GM21381 (cell line): ENCODE results near the gene STAT1.

ENCODE experiments used
- ATAC-seq: cut with Tn5 transposase; IDR thresholded peaks from one replicate; pipeline ENCODE4 v1.9.1; 2021; ENCODE audit warnings: mild to moderate bottlenecking, moderate library complexity; ENCODE audit not compliant: unreplicated experiment

The STAT1 gene

DNA sequence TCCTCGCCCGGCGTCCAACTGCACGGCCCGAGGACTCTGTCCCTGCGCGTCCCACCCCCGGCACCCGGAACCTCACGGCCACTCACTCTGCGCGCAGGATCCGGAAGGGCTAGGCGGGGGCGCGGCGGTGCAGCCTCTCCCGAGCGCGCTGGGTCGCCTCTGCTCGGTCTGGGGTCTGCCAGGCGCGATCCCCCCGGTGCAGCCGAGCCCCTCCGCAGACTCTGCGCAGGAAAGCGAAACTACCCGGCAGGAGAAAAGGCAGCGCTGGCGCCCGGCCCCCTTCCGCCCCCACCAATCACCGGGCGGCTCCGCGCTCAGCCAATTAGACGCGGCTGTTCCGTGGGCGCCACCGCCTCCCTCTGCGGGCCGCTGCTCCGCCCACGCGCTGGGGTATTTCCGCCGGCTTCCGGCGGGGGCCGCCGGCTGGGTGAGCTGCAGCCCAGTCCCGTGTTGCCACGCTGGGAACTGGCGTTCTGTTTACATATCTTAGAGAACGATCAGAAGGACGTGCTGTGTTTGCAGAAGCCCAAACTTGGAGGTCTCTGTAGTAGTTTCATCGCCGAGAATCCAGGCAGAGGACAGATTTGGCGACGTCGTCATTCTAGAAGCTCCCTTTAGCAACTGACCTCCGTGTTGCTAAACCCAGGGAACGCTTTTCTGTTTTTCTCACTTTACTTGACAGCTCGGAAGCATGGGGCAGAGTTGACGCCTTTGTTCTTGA, at the start of gene STAT1:
Gene STAT1, minus strand, starts transcription at position 240 of the 721 bp plus-strand sequence. CDS start 4,168 bp downstream, outside the sequence.
- peak; percentile 81 for ATAC-seq

DNA sequence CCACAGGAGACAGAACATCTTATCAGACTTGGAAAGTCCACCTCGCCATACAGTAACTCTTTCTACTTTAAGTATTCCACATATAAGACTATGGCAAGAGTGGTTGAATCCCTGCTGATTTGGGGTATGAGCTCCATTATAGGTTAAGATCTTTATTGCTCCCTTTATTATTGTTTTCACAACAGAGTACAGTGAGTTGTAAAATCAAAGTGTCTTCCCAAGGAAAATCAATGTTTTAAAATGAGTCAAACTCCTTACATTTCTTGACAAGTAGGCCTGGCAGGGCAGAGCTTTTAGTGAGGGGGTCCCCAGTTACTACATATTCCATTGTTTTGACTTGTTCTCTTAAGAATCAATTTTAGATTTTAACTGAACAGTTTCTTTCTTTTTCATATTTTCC, 49.6 kb upstream of the STAT1 start:
- no peak for ATAC-seq

DNA sequence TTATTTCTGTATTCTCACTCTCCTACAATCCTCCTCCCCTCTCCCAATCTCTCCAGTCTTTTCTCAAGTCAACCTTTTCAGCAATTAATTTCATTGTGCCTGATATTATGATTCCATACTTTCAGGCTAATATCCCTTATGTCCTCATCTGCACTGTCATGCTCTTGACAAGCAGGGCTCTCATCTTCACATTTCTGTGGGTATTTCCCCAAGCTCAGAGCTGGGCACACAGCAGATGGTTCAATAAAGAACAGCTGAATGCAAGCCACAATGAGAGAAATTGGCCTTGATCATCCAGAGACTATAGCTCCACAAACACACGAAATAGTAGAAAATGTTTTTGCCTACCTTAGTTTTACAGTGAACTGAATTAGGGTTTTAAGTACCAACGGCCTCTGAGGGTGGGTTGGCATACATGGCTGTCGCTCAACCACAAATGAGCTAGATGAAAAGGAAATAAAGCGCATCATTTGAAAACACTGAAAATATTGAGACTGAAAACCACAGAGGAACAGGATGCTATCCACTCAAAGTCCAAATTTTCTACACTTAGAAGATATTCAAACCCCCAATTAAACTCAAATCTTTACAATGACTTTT, 47.5 kb upstream of the STAT1 start:
- no peak for ATAC-seq

DNA sequence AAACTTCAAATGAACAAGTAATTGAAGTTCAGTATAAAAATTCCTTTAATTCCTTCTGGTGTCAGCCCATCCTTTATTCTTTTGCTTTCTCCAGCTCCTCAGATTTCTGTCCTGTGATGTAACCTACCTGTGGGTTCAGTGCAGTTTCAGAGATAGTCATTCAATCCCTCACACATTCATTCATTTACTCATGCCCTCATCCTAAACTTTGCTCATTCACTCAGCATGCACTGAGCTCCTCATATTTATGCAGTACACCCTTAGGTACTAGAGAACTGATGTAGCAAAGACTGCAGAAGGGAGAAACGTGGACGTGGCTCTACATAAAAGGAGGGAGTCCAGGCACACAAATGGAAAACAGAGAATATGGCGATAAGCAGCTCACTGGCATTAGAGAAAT, 45.3 kb upstream of the STAT1 start:
- no peak for ATAC-seq

DNA sequence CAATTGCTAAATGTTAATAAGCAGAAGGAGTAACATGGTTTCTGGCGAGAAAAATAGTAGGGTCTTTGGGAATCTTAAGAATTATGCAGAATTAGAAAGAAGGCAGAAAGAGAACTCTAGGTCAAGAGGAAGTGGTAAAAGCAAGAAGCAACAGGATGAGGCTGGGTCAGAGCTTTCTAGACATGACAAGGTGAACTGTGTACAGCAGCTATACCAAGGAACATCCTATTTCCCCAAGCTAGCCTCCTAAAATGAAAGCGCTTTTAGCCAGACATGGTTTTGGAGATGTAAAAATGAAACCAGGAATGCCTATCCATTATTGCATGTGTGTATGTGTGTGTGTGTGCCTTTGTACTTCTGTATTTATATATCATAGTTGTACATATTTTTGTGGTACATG, 42.3 kb upstream of the STAT1 start:
- peak; percentile 56 for ATAC-seq

DNA sequence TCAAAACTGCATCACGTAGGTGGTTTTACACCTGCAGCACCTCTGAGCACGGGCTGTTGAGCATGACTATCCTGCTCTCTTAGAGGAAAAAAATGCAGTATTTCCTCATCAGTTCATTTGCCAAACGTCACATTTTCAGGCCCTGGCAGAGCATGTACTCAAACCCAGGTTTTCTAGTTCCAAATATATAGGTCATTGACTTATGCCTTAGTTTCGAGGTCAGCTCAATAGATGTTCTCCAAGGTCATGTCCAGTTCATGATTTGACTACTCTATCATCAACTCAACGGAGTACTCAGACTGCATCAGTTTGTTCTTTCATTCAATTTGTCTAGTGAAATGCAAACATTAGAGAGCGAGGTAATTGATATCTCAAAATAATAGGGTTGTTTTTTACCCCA, 39.3 kb upstream of the STAT1 start:
- no peak for ATAC-seq

DNA sequence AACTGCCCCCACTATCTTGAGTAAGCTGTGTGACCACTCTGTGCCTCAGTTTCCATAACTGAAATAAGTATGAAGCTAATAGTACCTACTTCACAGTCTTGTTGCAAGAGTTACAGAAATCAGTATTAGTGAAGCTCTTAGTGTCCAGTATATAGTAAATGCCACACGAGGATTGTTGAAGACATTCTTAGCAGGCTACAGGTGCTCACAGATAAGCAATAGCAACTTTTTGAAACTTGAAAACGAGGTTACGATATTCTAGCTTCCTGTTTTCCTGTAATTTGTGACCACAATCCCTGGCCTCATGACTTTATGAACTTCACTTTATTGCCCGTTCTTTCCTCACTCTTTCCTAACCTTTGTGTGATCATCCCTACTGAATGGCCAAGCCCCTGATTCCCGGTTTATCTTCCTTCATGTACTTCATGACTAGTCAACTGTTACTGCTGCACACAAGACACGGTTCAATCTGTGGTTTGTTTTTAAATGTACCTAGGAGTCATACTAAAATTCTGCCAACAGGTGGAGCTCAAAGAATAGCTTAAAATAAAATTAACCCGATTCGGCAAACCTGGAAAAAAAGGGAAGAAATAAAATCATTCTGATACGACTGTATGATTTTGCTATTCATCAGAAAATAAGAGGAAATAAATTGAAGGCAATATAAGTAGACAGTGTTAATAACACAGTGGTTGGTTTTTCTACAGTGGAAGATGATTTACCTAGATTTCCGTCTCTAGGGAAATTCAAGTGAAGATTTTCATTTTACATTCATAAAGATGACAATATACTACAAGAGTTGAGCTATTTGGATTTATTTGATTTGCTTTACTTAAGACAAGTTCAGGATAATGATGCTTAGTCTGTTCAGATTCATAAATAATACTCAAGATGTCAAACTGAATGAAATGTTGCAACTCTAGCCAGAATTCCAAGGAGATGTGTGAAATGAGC, 38.1 kb upstream of the STAT1 start:
- no peak for ATAC-seq

DNA sequence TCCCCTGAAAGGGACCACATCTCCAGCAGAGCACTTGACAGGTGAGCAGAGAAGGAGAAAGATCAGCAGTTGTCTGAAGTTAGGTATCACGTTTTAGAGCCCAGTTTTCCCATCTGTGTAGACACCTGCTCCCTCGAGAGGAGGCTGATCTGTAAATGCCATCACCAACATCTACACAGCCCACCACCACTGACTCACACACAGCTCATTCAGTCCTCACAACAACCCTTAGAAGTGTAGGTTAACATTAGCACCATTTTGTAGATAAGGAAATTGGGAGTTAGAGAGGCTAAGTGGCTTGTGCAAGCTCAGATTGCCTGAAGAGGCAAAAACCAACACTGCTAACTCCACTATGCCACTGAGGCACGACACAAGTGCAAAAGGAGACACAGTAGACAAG, 37.2 kb upstream of the STAT1 start:
- no peak for ATAC-seq

DNA sequence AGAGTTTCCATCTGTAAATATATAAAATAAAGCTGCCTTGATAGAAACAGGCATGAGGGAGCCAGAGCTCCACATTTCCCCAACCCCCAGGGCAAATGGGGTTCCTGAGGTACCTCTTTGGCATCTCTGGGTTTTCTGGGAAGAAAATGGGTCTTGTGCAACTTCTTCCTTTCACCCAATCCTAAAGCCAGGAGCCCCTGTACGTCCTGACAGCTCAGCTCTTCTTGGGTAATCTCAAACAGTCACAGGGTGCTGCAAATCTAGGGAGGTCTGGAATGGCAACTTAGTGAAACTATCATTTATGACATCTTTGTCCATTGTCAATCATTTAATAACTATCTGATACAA, 36.6 kb upstream of the STAT1 start:
- ATAC-seq: no peak

DNA sequence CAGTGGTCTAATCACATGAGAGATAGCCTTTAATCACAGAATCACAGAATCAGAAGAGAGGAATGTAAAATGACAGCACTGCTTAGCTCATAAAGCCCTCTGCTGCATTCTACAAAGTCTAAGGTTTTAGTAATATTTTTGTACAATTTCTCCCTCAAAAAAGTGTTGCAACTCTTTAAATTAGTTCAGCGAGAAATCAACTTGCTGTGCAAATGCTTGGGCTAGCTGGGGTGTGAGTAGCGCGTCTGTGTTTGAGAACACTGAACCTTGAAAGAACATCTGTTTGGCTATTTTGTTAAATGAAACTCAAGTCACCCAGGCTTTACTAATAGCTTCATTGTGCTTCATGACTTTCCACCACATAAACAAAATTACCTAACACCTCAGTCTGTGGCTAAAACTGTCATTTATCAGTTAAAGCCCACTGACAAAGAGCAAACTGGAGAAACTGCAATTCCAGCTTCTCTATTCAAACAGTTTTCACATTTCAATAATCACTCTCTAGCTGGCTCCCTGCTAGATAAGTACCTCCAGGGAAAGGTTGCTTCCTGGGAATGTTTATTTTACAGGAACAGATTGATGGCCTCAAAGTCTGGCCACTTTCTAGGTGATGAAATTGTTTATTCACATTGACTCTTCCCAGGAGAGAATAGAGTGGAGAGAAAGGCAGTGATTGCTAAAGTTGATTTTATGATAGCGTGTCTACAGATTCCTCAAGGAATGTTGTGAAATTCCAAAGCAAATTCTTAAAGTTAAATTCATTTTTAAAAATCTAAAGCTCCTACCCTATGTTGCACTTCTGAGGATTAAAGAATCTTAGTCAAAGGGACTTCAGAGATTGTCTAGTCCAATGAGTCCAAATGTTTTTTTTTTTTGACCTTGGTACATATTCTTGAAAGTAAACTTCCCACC, 36.0 kb upstream of the STAT1 start:
- peak; percentile 84 for ATAC-seq

DNA sequence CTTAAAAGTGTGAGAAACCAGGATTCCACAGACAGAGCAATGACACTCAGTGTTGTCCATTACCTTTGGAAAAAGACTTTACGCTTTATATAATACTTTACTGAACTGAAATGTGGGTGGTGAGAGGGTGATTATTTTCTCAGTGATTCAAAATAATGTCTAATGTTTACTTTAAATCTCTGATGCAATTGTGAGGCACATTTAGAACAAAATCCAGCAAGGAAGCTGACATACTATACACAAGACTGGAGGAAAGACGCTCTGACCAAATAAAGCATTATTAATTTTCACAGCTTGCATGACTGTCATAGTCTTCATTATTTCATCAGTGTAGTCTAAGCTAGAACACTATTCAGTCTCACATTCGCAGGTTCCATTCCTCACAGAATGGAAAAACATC, 34.1 kb upstream of the STAT1 start:
- ATAC-seq: no peak

DNA sequence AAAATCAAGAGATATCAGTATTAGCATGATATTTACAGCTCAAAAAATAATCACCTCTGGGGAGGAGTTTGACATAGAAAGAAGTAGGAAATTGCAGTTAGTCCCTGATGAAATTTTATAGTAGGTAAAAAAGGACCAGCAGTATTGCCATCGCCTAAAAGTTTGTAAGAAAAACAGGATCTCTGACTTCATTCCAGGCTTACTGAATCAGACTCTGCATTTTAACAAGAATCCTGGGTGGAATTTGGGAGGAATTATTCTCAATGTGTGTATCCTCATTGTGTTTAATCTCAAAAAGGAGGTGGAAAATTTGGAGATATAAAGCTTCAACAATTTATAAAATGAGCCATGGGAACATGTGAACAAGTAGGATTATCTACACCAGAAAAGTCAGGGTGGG, 31.2 kb upstream of the STAT1 start:
- no peak for ATAC-seq

DNA sequence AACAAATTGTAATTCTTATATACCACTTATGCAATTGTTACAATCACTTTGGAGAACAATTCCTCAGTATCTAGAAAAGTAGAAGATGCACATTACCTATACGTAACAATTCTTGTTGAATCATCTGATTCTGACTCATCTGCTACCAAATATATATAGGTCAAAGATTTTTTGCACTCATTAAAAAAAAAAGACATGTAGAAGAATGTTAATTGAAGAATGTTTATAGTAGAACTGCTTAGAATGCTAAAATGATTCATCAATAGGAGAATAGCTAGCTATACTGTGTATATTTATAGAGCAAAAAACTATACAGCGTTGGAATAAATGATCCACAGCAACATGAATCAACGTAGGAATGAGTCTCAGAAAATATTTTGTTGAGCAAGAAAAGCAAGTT, 29.5 kb upstream of the STAT1 start:
- ATAC-seq: no peak

DNA sequence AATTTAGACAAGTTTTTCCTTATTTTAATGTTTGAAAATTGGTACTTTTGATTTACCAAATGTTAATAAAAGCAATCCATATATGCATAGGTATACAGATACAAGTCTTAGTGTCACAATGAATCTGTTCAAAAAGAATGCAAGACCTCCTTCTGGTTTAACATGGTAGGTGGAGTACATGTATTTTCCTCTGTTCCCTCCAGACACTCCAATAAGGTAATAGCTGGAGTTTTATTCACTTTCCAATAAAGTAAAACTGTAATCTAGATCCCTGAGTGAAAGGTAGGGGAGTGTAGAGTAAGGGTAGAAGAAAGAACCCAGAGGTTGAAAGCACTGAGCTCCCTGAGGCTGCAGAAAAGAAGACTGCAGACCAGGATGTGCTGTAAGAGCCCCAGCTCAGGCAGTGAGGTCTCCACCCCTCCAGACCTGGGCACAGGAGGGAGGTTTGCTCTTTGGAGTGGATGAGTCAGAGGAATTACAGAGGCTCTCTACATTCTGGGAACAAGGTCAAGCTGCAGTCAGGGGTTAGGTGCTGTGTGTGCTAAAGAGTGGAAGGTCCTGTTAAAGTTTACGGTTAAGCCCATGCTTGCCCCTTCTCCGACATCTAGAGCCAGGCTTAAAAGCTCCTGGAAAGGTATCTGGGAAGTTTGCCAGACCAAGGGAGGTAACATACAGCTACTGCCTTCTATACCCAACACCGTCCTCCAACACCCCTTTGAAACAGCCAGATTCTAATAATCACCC, 27.6 kb upstream of the STAT1 start:
- ATAC-seq: no peak

DNA sequence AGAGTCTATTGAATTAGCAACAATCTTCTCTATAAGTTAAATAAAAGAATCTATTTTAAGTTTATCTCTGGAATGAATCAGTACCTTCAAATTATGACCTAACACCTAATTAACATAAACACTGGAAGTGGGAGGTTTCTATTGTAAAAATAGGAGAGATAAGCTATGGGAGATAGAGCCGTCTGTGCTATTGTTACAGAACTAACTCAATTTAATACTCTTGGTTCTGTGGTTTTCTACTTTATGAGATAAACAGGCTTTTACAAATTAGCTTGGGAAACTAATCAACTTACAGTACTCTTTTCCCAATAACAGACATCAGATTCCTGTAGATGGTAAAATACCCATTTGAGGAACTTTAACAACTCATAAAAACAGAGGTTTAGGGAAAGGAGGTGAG, 25.6 kb upstream of the STAT1 start:
- no peak for ATAC-seq

DNA sequence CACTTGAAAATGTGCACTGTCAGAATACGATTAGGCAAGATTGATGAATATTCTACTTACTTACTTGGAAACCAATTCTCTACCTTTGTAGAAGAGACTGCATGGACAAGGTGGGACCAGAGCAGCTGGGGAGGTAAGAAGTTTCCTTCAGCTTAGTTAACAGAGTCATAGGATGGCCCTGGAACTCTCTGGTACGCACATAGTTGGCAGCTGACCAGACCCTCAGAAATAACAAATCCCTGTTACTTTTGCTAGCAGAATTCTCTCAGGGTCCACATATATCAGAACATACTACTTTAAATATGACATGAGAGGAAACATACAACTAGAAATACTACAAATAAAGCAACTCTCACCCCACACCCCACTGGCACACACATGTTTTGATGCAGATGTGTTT, 24.8 kb upstream of the STAT1 start:
- ATAC-seq: no peak

DNA sequence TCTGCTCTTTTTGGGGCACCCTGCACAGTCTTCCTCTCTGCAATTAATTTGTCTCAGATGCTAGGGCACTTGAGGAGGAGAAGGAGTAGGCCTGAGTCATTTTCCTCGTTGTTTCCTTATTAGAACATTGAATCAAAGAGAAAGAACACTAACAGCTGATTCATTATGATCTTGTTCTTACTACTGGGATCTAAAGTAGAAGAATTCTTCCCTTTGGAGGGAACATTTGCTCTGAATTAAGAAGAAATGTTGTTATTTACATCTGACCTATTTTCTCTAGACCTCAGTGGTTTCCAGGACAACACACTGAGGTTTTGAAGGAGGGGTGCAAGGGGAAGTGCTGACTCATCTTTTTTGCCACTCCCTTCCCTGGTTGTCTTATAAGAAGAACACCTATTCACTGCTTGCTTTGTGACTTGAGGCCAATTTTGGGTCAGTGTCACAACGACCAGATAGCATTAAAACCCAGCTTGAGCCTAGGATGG, 24.3 kb upstream of the STAT1 start:
- no peak for ATAC-seq

DNA sequence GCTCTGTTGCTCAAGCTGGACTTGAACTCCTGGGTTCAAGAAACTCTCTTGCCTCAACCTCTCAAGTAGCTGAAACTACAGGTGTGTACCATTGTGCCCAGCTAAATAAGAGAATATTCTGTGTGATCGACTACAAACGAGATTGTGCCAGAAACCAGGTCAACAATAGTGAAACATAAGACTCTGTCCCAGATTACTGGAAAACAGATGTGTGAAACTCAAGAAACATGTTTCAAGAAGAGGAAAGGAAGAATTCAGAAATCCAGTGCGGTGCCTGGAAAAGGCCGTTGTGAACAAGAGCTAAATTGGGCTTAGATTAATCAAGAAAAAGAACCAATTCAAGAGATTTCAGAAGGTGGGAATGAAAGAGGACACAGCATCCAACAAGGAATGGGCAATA, 23.4 kb upstream of the STAT1 start:
- no peak for ATAC-seq

DNA sequence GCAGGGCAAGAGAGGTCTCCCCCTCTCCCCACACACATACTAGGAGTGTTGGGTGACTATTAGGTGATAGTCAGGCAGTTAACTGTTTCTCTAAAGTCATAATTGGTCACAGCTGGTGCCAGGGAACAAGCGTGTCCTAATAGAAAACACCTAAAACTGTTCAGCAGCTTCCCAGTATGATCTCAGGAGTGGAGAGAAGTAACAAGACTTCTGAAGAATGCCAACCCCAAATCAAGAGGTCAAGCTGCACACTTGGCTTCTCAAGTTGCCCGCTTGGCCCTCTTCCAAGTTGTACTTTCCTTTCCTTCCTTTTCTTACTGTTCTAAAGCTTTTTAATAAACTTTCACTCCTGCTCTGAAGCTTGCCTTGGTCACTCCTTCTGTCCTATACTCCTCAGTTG, 22.4 kb upstream of the STAT1 start:
- no peak for ATAC-seq
